CD4-positive, alpha-beta T cell (primary cell): Measurements from ENCODE around the gene GRB2. TPM values are rescaled to one million over a fixed set of nuclear protein-coding genes. Genes with fewer than 3 reads are reported as not detected.

Source experiments
- ATAC-seq: fragments of 200-7000 bp; cut with Tn5 transposase; one replicate; pipeline ENCODE4 v1.10.0; 2022; ENCODE audit warnings: mild to moderate bottlenecking; ENCODE audit not compliant: poor library complexity
- CTCF ChIA-PET: fragments of 350-600 bp; sonication (Branson Sonifier 250); formaldehyde crosslinking; loops from one replicate; lab custom pipeline; 2021; ENCODE audit warnings: antibody characterized with exemption, inconsistent platforms; lab: Charles Lee
- POLR2A ChIA-PET: fragments of 350-600 bp; sonication (Branson Sonifier 250); formaldehyde crosslinking; loops from one replicate; lab custom pipeline; 2021; ENCODE audit warnings: antibody characterized with exemption, inconsistent platforms; lab: Charles Lee
- DNase-seq, 14 experiments: peaks; one replicate each; pipeline ENCODE4 v3.0.0-alpha.2; 2013 to 2020; ENCODE audit warnings: mixed read lengths in 2 of 14
- H3K27ac ChIP-seq, 2 donors: one replicate each; pipeline versions ENCODE4 v1.5.1 to v1.7.0; 2013; ENCODE audit warnings: low read length in 2 of 2, low read depth in 1 of 2, mild to moderate bottlenecking in 1 of 2
- H3K27me3 ChIP-seq, 2 experiments: 1 replicate in 1 of 2; 2 replicates in 1 of 2; pipeline versions ENCODE4 v1.6.1 to v1.7.0; 2013; ENCODE audit warnings: low read length in 2 of 2, control low read depth in 1 of 2, mild to moderate bottlenecking in 1 of 2, moderate library complexity in 1 of 2; ENCODE audit not compliant: insufficient read depth in 2 of 2, control insufficient read depth in 1 of 2
- H3K36me3 ChIP-seq: one replicate; pipeline ENCODE4 v1.6.1; 2013; ENCODE audit warnings: low read length, control low read depth; ENCODE audit not compliant: insufficient read depth
- H3K4me1 ChIP-seq: one replicate; pipeline ENCODE4 v1.6.1; 2013; ENCODE audit warnings: low read length, control low read depth; ENCODE audit not compliant: insufficient read depth
- H3K4me3 ChIP-seq: one replicate; pipeline ENCODE4 v1.5.1; 2013; ENCODE audit warnings: mild to moderate bottlenecking, low read length, moderate library complexity
- H3K9me3 ChIP-seq, 2 experiments: 1 replicate in 1 of 2; 2 replicates in 1 of 2; pipeline versions ENCODE4 v1.6.1 to v1.7.0; 2013; ENCODE audit warnings: low read length in 2 of 2, mild to moderate bottlenecking in 2 of 2, control low read depth in 1 of 2, moderate library complexity in 1 of 2; ENCODE audit not compliant: control insufficient read depth in 1 of 2, insufficient read depth in 1 of 2
- H3K27ac Mint-ChIP-seq: one replicate; pipeline ENCODE4 v1.8.0; 2020; ENCODE audit warnings: mixed read lengths
- H3K27me3 Mint-ChIP-seq: one replicate; pipeline ENCODE4 v1.8.0; 2021; ENCODE audit warnings: mixed read lengths
- H3K36me3 Mint-ChIP-seq: one replicate; pipeline ENCODE4 v1.8.0; 2021; ENCODE audit warnings: low read depth, mixed read lengths
- H3K4me1 Mint-ChIP-seq: one replicate; pipeline ENCODE4 v1.8.0; 2021; ENCODE audit warnings: low read depth, mixed read lengths
- H3K4me3 Mint-ChIP-seq: one replicate; pipeline ENCODE4 v1.8.0; 2020; ENCODE audit warnings: mild to moderate bottlenecking, mixed read lengths
- H3K9me3 Mint-ChIP-seq: one replicate; pipeline ENCODE4 v1.8.0; 2020; ENCODE audit warnings: mixed read lengths
- intact Hi-C, 2 experiments: fragments of 100-400 bp; cut with DNase I in 1 of 2; cut with micrococcal nuclease in 1 of 2; formaldehyde crosslinking; loops; one replicate each; pipeline versions ENCODE4 v1.15.1 to v1.9.0; 2023 to 2025; cut with DNase I, micrococcal nuclease
- total RNA-seq, 174 experiments: library from RNA in 2 of 174; stranded (reverse) in 2 of 174; gene quantifications; one replicate each; pipeline ENCODE4 v1.2.3 and lab custom pipeline; 2021 to 2026
- TF ChIP-seq, protein P1 (sequence below): fragments of 200-600 bp; IDR thresholded peaks from one replicate; pipeline ENCODE4 v1.8.0; 2022; ENCODE audit warnings: antibody characterized with exemption, mild to moderate bottlenecking

GRB2 gene
- total RNA-seq, 2 experiments from 2014 or later, result 88.8 to 92.6 TPM

DNA sequence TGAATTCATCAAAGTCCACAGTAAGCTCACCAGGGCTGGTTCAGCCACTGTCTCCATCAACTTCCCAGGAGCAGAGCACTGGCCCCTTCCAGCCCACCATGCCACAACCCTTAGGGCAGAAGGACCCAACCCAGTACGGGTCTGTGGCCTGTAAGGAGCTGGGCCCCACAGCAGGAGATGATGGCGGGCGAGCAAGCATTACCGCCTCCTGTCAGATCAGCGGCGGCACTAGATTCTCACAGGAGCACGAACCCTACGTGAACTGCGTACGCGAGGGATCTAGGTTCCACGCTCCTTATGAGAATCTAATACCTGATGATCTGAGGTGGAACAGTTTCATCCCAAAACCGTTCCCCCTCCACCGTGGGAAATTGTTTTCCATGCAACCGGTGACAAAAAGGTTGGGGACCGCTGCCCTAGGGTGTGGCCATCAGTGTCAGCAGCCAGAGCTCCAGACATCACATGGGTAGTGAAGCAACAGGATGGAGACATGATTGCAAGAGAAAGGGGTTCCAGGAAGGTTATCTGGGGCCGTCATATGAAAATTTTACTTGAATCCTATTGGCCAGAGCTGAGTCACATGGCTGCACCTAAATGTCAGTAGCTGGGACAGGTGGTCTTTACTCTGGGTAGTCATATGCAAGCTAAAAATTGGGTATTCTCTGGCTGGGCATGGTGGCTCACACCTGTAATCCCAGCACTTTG, 103.8 kb downstream of the GRB2 start:
- Histone ChIP-seq H3K36me3 (no peaks in the 10 kb centered on the region), H3K4me1 (peaks cover 4% of the 10 kb centered on the region), H3K9me3 (no peaks in the 10 kb centered on the region), H3K4me3 (no peak overlapping the region), H3K27me3 (no peaks in the 10 kb centered on the region), H3K27ac (no peak overlapping the region)
- TF ChIP-seq, protein P1, sequence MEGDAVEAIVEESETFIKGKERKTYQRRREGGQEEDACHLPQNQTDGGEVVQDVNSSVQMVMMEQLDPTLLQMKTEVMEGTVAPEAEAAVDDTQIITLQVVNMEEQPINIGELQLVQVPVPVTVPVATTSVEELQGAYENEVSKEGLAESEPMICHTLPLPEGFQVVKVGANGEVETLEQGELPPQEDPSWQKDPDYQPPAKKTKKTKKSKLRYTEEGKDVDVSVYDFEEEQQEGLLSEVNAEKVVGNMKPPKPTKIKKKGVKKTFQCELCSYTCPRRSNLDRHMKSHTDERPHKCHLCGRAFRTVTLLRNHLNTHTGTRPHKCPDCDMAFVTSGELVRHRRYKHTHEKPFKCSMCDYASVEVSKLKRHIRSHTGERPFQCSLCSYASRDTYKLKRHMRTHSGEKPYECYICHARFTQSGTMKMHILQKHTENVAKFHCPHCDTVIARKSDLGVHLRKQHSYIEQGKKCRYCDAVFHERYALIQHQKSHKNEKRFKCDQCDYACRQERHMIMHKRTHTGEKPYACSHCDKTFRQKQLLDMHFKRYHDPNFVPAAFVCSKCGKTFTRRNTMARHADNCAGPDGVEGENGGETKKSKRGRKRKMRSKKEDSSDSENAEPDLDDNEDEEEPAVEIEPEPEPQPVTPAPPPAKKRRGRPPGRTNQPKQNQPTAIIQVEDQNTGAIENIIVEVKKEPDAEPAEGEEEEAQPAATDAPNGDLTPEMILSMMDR, result no peak
- DNase-seq (peak in 2 of 14 experiments; percentile 48 to 51), ATAC-seq (no peak)
- Mint-ChIP-seq H3K27me3 (no peaks in the 10 kb centered on the region), H3K4me1 (no peaks in the 10 kb centered on the region), H3K27ac (no peak overlapping the region), H3K36me3 (no peaks in the 10 kb centered on the region), H3K9me3 (no peaks in the 10 kb centered on the region), H3K4me3 (no peak overlapping the region)
- CTCF ChIA-PET, result interaction anchor here (1.2 kb wide), 1 partner anchor 22 kb away, joined by 4 read pairs; no protein-coding TSS in a partner anchor
- POLR2A ChIA-PET, result no interaction called here
- intact Hi-C loops, result no loop called here

DNA sequence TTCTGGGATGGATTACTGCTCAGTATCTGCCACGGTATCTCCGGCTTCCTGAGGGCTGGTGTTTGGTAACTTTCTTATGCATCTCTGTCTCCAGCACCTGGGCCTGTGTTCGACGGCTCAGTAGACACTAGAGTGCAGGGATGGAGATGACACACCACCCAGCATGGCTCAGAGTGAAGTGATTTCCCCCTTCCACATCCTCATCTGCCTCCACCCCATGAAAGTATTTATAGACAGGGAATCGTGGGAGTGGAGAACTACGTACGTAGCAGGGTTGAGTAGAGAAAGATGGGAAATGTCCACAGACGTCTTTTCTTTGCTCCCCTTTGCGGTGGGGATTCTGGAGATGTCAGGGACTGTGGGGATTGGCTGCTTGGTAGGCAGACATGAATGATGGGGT, 104.4 kb downstream of the GRB2 start:
- Mint-ChIP-seq H3K4me1 (no peaks in the 10 kb centered on the region), H3K9me3 (no peaks in the 10 kb centered on the region), H3K36me3 (no peaks in the 10 kb centered on the region), H3K4me3 (no peak overlapping the region), H3K27me3 (no peaks in the 10 kb centered on the region), H3K27ac (no peak overlapping the region)
- H3K27ac ChIP-seq, result no peak overlapping the region
- ChIA-PET POLR2A (no interaction called here), CTCF (interaction anchor here (1.2 kb wide), 1 partner anchor 23 kb away, joined by 4 read pairs; no protein-coding TSS in a partner anchor)
- H3K4me3 ChIP-seq, result no peak overlapping the region
- H3K27me3 ChIP-seq, result no peaks in the 10 kb centered on the region
- ATAC-seq (no peak), DNase-seq (peak in 2 of 14 experiments; percentile 49 to 50)
- no peaks in the 10 kb centered on the region for H3K36me3 ChIP-seq
- H3K4me1 ChIP-seq, result peaks cover 4% of the 10 kb centered on the region
- intact Hi-C loops, result no loop called here
- H3K9me3 ChIP-seq, result no peaks in the 10 kb centered on the region
- TF ChIP-seq, protein P1, result no peak

DNA sequence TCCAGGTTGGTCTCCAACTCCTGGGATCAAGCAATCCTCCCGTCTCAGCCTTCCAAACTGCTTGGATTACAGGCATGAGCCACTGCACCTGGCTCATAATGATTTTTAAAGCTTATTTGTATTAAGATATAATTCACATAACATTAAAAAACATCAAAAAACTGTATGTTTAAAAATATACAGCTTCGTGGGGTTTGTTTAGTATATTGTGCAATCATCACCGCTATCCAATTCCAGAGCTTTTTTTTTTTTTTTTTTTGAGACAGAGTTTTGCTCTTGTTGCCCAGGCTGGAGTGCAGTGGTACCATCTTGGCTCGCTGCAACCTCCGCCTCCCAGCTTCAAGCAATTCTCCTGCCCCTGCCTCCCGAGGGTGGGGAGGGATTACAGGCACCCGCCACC, 105.2 kb downstream of the GRB2 start:
- DNase-seq (no peak), ATAC-seq (no peak)
- Histone ChIP-seq H3K4me3 (no peak overlapping the region), H3K27ac (no peak overlapping the region), H3K4me1 (peaks cover 10% of the 10 kb centered on the region), H3K27me3 (no peaks in the 10 kb centered on the region), H3K36me3 (no peaks in the 10 kb centered on the region), H3K9me3 (no peaks in the 10 kb centered on the region)
- peaks cover 1% of the 10 kb centered on the region for H3K4me1 Mint-ChIP-seq
- no peaks in the 10 kb centered on the region for H3K27me3 Mint-ChIP-seq
- ChIA-PET POLR2A (no interaction called here), CTCF (interaction anchor here (0.8 kb wide), 1 partner anchor 23 kb away, joined by 4 read pairs; no protein-coding TSS in a partner anchor)
- no peak overlapping the region for H3K27ac Mint-ChIP-seq
- TF ChIP-seq, protein P1, result no peak
- no peaks in the 10 kb centered on the region for H3K9me3 Mint-ChIP-seq
- intact Hi-C loops, result no loop called here
- H3K4me3 Mint-ChIP-seq, result no peak overlapping the region
- H3K36me3 Mint-ChIP-seq, result no peaks in the 10 kb centered on the region
